ENCODE data around the gene SMG6. TPM values are rescaled to one million over a fixed set of nuclear protein-coding genes. Genes with fewer than 3 reads are reported as not detected.

SMG6 gene
- total RNA-seq, 1 experiment from 2014 or later, result 28.6 TPM

- Histone ChIP-seq H3K4ac (ENCODE audit: low read depth, low read length) (no peak overlapping the region), H3K79me2 (ENCODE audit: insufficient read depth, low read length) (no peaks in the 10 kb centered on the region), H4K91ac (ENCODE audit: insufficient read length, low read depth, low read length) (no peak overlapping the region), H2BK15ac (ENCODE audit: low read depth, low read length) (no peak overlapping the region), H3K79me1 (ENCODE audit: insufficient read depth, low read depth, low read length, poor library complexity, severe bottlenecking) (no peaks in the 10 kb centered on the region), H2BK20ac (ENCODE audit: low read depth, low read length, poor library complexity, severe bottlenecking) (no peak overlapping the region), H3T11ph (ENCODE audit: low read length) (no peak overlapping the region), H4K8ac (replicated peaks; ENCODE audit: insufficient read length, low read depth, low read length) (no peak overlapping the region), H2AK5ac (ENCODE audit: insufficient read length, low read length) (no peak overlapping the region), H3K14ac (ENCODE audit: insufficient read depth, low read length) (no peak overlapping the region), H3K4me2 (ENCODE audit: insufficient read depth, insufficient read length, low read length) (no peak overlapping the region), H3K9me3 (ENCODE audit: control insufficient read depth, low read depth, low read length) (no peaks in the 10 kb centered on the region), H3K23ac (ENCODE audit: insufficient read length, low read depth, low read length) (no peak overlapping the region), H3K9ac (ENCODE audit: extremely low read depth, insufficient read length, low read length) (no peak overlapping the region), H2BK12ac (ENCODE audit: insufficient read length, low read depth, low read length) (no peak overlapping the region), H3K27ac (ENCODE audit: insufficient read length, low read depth, low read length) (no peak overlapping the region), H3K4me1 (ENCODE audit: insufficient read depth, low read length) (no peaks in the 10 kb centered on the region), H4K20me1 (ENCODE audit: control insufficient read depth, insufficient read depth, insufficient read length) (no peaks in the 10 kb centered on the region), H3K27me3 (ENCODE audit: insufficient read depth, low read length) (no peaks in the 10 kb centered on the region), H2AFZ (ENCODE audit: low read length) (no peak overlapping the region), H4K5ac (ENCODE audit: insufficient read length, low read depth, low read length) (no peak overlapping the region), H3K23me2 (ENCODE audit: insufficient read length, low read depth, low read length, poor library complexity, severe bottlenecking) (no peaks in the 10 kb centered on the region), H3K56ac (ENCODE audit: insufficient read length, low read depth, low read length) (no peak overlapping the region), H2BK5ac (ENCODE audit: insufficient read length, low read length) (no peak overlapping the region), H3K18ac (ENCODE audit: insufficient read length, low read depth, low read length) (no peak overlapping the region), H2BK120ac (ENCODE audit: low read depth, low read length, poor library complexity, severe bottlenecking) (no peak overlapping the region)
- Mint-ChIP-seq H3K4me1 (no peaks in the 10 kb centered on the region), H3K27me3 (ENCODE audit: low read depth) (no peaks in the 10 kb centered on the region; the same call in 1 of the 2 replicates), H3K4me3 (no peak overlapping the region), H3K36me3 (ENCODE audit: insufficient read depth in 1 of 3, low read depth in 3 of 3) (peaks cover 0 to 10% (median 8%) of the 10 kb centered on the region in 3 experiments; a peak in 6 of 7 replicates), H3K9me3 (no peaks in the 10 kb centered on the region), H3K27ac (no peak overlapping the region)
- TF ChIP-seq CTCF (conservative IDR thresholded peaks at IDR 0.05), result no peak
- DNase-seq, result no peak
- WGBS (ENCODE audit: extremely low coverage, insufficient read length, low lambda C conversion rate), result no CpG with 5 or more reads among the region's 6 CpGs
Measured at GRCh38 chr17:2150806-2151205, 152.8 kb downstream of the SMG6 start.
